ENCODE results near the gene VDR.

The VDR gene

DNA sequence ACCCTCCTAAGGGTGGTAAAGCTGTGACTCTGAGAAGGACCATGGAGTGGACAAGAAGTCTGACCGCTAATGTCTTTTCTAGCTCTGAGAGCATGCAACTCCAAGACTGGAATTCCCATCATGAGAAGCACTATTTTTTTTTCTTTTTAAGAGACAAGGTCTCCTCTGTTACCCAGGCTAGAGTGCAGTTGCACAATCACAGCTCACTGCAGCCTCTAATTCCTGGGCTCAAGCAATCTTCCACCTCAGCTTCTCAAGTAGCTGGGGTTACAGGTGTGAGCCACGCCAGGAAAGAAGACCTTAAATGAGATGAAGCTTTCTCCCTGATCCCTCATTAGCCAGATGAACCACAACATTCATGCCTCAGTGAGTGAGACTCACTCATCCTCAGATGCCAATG lies 19.2 kb downstream of the VDR start:
- peak overlapping the region; percentile 83 for H3K4me2 ChIP-seq (ENCODE audit: low read length)

DNA sequence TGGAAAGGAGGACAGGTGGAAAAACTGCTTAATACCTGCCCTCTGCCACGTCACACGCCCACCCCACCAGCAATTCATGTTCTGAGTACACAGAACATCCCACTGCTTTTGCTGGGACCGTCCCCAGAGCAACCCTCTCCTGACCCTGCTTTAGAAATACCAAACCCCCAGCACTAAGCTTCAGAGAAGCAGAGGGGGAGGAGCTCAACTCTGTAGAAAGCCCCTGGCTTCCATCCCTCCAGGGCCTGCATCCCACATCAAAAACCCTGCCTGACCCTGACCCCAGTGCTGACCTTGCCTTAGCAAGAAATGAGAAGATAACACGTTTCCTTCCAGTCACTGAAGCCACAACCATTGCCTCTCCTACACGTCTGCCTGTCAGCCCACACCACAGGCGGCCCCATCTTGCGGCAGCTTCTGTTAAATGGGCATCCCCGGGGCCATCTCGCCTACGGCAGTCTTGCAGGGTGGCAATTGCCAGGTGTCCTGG lies 19.7 kb downstream of the VDR start:
- H3F3A ChIP-seq (ENCODE audit: control insufficient read depth, insufficient read depth) = peaks cover 5% of the 10 kb centered on the region; the same call in 1 of the 2 replicates
- H3K4me1 ChIP-seq (ENCODE audit: control insufficient read depth, low read length) = peaks cover 76% of the 10 kb centered on the region
- H4K20me1 ChIP-seq (ENCODE audit: control insufficient read depth, insufficient read depth, low read depth, low read length) = no peaks in the 10 kb centered on the region
- no peaks in the 10 kb centered on the region for H3K9me3 ChIP-seq (ENCODE audit: control insufficient read depth, insufficient read depth, low read length)
- H3K27me3 ChIP-seq (ENCODE audit: control insufficient read depth, low read length) = no peaks in the 10 kb centered on the region
- H3K4me2 ChIP-seq (ENCODE audit: low read length) = peak overlapping the region; percentile 83
- H3K9me2 ChIP-seq (replicated peaks; ENCODE audit: control insufficient read depth, low read length) = no peaks in the 10 kb centered on the region
- no peaks in the 10 kb centered on the region for H3K79me2 ChIP-seq (ENCODE audit: control insufficient read depth, low read length)
- no peak overlapping the region for H3K4me3 ChIP-seq (ENCODE audit: low read length)
- H3K27ac ChIP-seq (ENCODE audit: low read depth, low read length) = no peak overlapping the region
- no peak for TF ChIP-seq EZH2phosphoT487 (IDR thresholded peaks at IDR 0.05; ENCODE audit: borderline replicate concordance, low read length)
- TF ChIP-seq CTCF (IDR thresholded peaks at IDR 0.05; ENCODE audit: low read depth, low read length, poor library complexity, severe bottlenecking) = no peak
- H3K36me3 ChIP-seq (ENCODE audit: control insufficient read depth, low read length) = no peaks in the 10 kb centered on the region

More for the DNA sequence above, 19.2 kb downstream of the VDR start:
- Histone ChIP-seq H3K27me3 (ENCODE audit: control insufficient read depth, low read length) (no peaks in the 10 kb centered on the region), H3K9me2 (replicated peaks; ENCODE audit: control insufficient read depth, low read length) (no peaks in the 10 kb centered on the region), H3F3A (ENCODE audit: control insufficient read depth, insufficient read depth) (peaks cover 5% of the 10 kb centered on the region; the same call in 1 of the 2 replicates), H3K9me3 (ENCODE audit: control insufficient read depth, insufficient read depth, low read length) (no peaks in the 10 kb centered on the region), H4K20me1 (ENCODE audit: control insufficient read depth, insufficient read depth, low read depth, low read length) (no peaks in the 10 kb centered on the region), H3K4me1 (ENCODE audit: control insufficient read depth, low read length) (peaks cover 73% of the 10 kb centered on the region), H3K4me3 (ENCODE audit: low read length) (no peak overlapping the region), H3K27ac (ENCODE audit: low read depth, low read length) (no peak overlapping the region), H3K79me2 (ENCODE audit: control insufficient read depth, low read length) (no peaks in the 10 kb centered on the region), H3K36me3 (ENCODE audit: control insufficient read depth, low read length) (no peaks in the 10 kb centered on the region)
- TF ChIP-seq CTCF (IDR thresholded peaks at IDR 0.05; ENCODE audit: low read depth, low read length, poor library complexity, severe bottlenecking) (no peak), EZH2phosphoT487 (IDR thresholded peaks at IDR 0.05; ENCODE audit: borderline replicate concordance, low read length) (no peak)

- Histone ChIP-seq H3K4me2 (ENCODE audit: low read length) (peak overlapping the region; percentile 83), H3K4me1 (ENCODE audit: control insufficient read depth, low read length) (peaks cover 73% of the 10 kb centered on the region), H3K9me3 (ENCODE audit: control insufficient read depth, insufficient read depth, low read length) (no peaks in the 10 kb centered on the region), H3K79me2 (ENCODE audit: control insufficient read depth, low read length) (no peaks in the 10 kb centered on the region), H3K9me2 (replicated peaks; ENCODE audit: control insufficient read depth, low read length) (no peaks in the 10 kb centered on the region), H3K36me3 (ENCODE audit: control insufficient read depth, low read length) (no peaks in the 10 kb centered on the region), H3K27me3 (ENCODE audit: control insufficient read depth, low read length) (no peaks in the 10 kb centered on the region), H4K20me1 (ENCODE audit: control insufficient read depth, insufficient read depth, low read depth, low read length) (no peaks in the 10 kb centered on the region), H3K4me3 (ENCODE audit: low read length) (peak overlapping the region; percentile 66; the same call in 1 of the 2 replicates), H3F3A (ENCODE audit: control insufficient read depth, insufficient read depth) (peaks cover 5% of the 10 kb centered on the region; the same call in 1 of the 2 replicates), H3K27ac (ENCODE audit: low read depth, low read length) (no peak overlapping the region)
- no peak for TF ChIP-seq EZH2phosphoT487 (IDR thresholded peaks at IDR 0.05; ENCODE audit: borderline replicate concordance, low read length)
These were observed 20.3 kb downstream of the VDR start for GRCh38 chr12:47884501-47884900.

DNA sequence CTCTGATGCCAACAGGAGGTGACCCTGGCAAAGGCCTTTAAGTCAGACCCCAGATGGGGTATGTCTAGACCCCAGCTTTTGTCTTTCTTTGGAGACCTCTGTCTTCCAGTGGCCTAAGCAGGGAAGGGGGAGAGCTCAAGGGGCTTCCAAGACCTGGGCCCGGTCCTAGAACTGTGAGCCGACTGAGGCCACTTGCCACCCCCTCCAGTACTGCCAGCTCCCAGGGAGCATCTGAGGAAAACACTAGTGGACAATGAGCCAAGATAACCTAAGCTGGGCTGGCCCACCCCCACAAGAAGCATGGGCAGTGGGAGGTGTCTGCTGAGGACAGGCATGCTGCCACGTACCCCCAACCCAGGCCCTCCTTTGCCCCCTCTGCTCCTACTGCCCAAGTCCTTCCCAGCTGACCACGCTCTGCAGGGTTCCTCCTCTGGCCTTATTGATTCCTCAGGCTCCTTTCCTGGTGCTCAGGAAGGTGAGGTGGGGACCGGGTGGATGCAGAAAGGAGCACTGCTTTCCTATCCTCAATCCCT lies 21.1 kb downstream of the VDR start:
- H3K27me3 ChIP-seq (ENCODE audit: control insufficient read depth, low read length) = no peaks in the 10 kb centered on the region
- no peaks in the 10 kb centered on the region for H3K9me3 ChIP-seq (ENCODE audit: control insufficient read depth, insufficient read depth, low read length)
- TF ChIP-seq CTCF (IDR thresholded peaks at IDR 0.05; ENCODE audit: low read depth, low read length, poor library complexity, severe bottlenecking) (no peak), EZH2phosphoT487 (IDR thresholded peaks at IDR 0.05; ENCODE audit: borderline replicate concordance, low read length) (no peak)
- peaks cover 65% of the 10 kb centered on the region for H3K4me1 ChIP-seq (ENCODE audit: control insufficient read depth, low read length)
- H3K4me3 ChIP-seq (ENCODE audit: low read length) = peak overlapping the region; percentile 66
- H3K9me2 ChIP-seq (replicated peaks; ENCODE audit: control insufficient read depth, low read length) = no peaks in the 10 kb centered on the region
- peaks cover 5% of the 10 kb centered on the region; the same call in 1 of the 2 replicates for H3F3A ChIP-seq (ENCODE audit: control insufficient read depth, insufficient read depth)
- peak overlapping the region; percentile 71 for H3K27ac ChIP-seq (ENCODE audit: low read depth, low read length)
- H3K36me3 ChIP-seq (ENCODE audit: control insufficient read depth, low read length) = no peaks in the 10 kb centered on the region
- H3K79me2 ChIP-seq (ENCODE audit: control insufficient read depth, low read length) = no peaks in the 10 kb centered on the region
- H3K4me2 ChIP-seq (ENCODE audit: low read length) = peak overlapping the region; percentile 83
- no peaks in the 10 kb centered on the region for H4K20me1 ChIP-seq (ENCODE audit: control insufficient read depth, insufficient read depth, low read depth, low read length)
